Gastrocnemius medialis (tissue), 4 donors: ENCODE measurements around the gene NCBP2. TPM values are rescaled to one million over a fixed set of nuclear protein-coding genes. Genes with fewer than 3 reads are reported as not detected.

Experiments used
- ATAC-seq, 2 donors: fragments of 150-250 bp; one replicate each; pipeline ENCODE4 v1.9.1; 2016
- DNase-seq, 2 donors: peaks; one replicate each; pipeline ENCODE4 v3.0.0-alpha.2; 2019
- H3K27ac ChIP-seq, 4 donors: fragments of 200-600 bp; sonication (generic); 1 replicate in 1 of 4; 2 replicates in 3 of 4; pipeline ENCODE4 v1.5.1; 2016 to 2018; ENCODE audit warnings: mild to moderate bottlenecking in 2 of 4, moderate library complexity in 1 of 4
- H3K27me3 ChIP-seq, 3 donors: fragments of 200-600 bp; sonication (generic) in 2 of 3; 1 replicate in 1 of 3; 2 replicates in 2 of 3; pipeline versions ENCODE4 v1.5.1 to v1.6.0; 2016 to 2019; ENCODE audit warnings: mild to moderate bottlenecking in 1 of 3, moderate library complexity in 1 of 3
- H3K36me3 ChIP-seq, 2 donors: fragments of 200-600 bp; sonication (generic) in 1 of 2; one replicate each; pipeline ENCODE4 v1.5.1; 2017 to 2018
- H3K4me1 ChIP-seq, 2 donors: fragments of 200-600 bp; sonication (generic) in 1 of 2; one replicate each; pipeline ENCODE4 v1.5.1; 2016 to 2017; ENCODE audit warnings: mild to moderate bottlenecking in 2 of 2
- H3K4me3 ChIP-seq, 4 donors: fragments of 200-600 bp; sonication (generic) in 3 of 4; 1 replicate in 1 of 4; 2 replicates in 3 of 4; pipeline ENCODE4 v1.5.1; 2016 to 2019; ENCODE audit warnings: mild to moderate bottlenecking in 2 of 4
- H3K9me3 ChIP-seq, 3 donors: fragments of 200-600 bp; sonication (generic) in 2 of 3; 1 replicate in 1 of 3; 2 replicates in 2 of 3; pipeline ENCODE4 v1.5.1; 2016 to 2019
- POLR2A ChIP-seq, 2 donors: fragments of 450-650 bp; IDR thresholded peaks; one replicate each; pipeline ENCODE4 v1.6.1; 2017; ENCODE audit warnings: antibody characterized with exemption in 2 of 2, mild to moderate bottlenecking in 2 of 2, moderate library complexity in 2 of 2
- in situ Hi-C, 4 donors: fragments of 200-750 bp; cut with MboI; loops; one replicate each; pipeline versions ENCODE4 v1.15.0 to v1.8.0; 2017; ENCODE audit warnings: low sequenced_read_pairs in 4 of 4
- intact Hi-C: fragments of 100-400 bp; cut with DNase I; formaldehyde crosslinking; loops from one replicate; pipeline ENCODE4 v1.15.1; 2023; ENCODE audit warnings: low total_unique reads
- total RNA-seq, 4 donors: library from RNA; depleted of rRNA; stranded (reverse); fragments of >200 nt; gene quantifications; one replicate each; pipeline versions ENCODE4 v1.1.0 to v1.2.3, GENCODE V29; 2016
- TF ChIP-seq, protein P1 (sequence below), 5 experiments: fragments of 450-650 bp in 3 of 5; fragments of 200-600 bp in 2 of 5; sonication (generic) in 2 of 5; IDR thresholded peaks in 4 of 5; conservative IDR thresholded peaks in 1 of 5; 1 replicate in 4 of 5; 2 replicates in 1 of 5; pipeline ENCODE4 v1.5.1; 2016 to 2019; ENCODE audit warnings: antibody characterized with exemption in 5 of 5, mild to moderate bottlenecking in 3 of 5, moderate library complexity in 3 of 5

NCBP2 gene
- total RNA-seq, 4 donors from 2014 or later: 23.4 to 29.9 (median 27.5) TPM

DNA sequence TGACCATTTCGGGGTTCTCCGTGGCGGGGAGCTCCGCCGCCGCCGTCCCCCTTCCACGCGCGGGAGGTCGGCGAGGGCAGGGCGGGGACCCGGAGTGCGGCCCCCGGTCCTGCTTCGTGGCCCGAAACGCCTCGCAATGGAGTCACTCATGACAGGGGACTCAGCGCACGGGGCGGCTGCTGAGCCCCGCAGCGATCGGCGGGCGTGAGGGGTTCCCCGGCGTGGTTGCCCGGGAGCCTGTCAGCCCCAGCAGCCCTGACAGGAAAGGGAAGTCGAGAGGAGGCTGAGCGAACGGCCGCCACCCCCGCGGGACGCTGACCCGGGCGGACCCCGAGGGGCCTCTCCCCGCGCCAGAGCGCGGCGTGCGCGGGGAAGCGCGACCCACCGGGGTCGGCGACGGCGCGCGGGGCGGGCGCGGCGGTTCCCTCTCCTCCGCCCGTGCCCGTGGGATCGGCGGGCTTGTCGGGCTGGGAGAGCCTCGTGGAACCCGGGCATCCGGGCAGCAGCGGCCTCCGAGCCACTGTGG is 26.9 kb upstream of the NCBP2 start:
- intact Hi-C loops (loop anchor here (1.0 kb wide), 1 partner anchor 27 kb away; the partner anchor contains the start of gene NCBP2), in situ Hi-C loops (loop anchor here in 2 of 4 donors (10.0 to 25.0 kb wide), 2 partner anchors 107 to 134 kb away; partner anchors contain the start of gene SENP5 (in 1 of the 2))
- TF ChIP-seq POLR2A (IDR thresholded peaks at IDR 0.05): no peak
- TF ChIP-seq, protein P1, sequence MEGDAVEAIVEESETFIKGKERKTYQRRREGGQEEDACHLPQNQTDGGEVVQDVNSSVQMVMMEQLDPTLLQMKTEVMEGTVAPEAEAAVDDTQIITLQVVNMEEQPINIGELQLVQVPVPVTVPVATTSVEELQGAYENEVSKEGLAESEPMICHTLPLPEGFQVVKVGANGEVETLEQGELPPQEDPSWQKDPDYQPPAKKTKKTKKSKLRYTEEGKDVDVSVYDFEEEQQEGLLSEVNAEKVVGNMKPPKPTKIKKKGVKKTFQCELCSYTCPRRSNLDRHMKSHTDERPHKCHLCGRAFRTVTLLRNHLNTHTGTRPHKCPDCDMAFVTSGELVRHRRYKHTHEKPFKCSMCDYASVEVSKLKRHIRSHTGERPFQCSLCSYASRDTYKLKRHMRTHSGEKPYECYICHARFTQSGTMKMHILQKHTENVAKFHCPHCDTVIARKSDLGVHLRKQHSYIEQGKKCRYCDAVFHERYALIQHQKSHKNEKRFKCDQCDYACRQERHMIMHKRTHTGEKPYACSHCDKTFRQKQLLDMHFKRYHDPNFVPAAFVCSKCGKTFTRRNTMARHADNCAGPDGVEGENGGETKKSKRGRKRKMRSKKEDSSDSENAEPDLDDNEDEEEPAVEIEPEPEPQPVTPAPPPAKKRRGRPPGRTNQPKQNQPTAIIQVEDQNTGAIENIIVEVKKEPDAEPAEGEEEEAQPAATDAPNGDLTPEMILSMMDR (IDR thresholded peaks at IDR 0.05 in 4 of 5, conservative IDR thresholded peaks at IDR 0.05 in 1 of 5): no peak
- peak overlapping the region; percentile 78 to 97 (median 88) for H3K4me3 ChIP-seq
- no peaks in the 10 kb centered on the region for H3K27me3 ChIP-seq
- no peaks in the 10 kb centered on the region for H3K36me3 ChIP-seq
- no peaks in the 10 kb centered on the region for H3K9me3 ChIP-seq
- ATAC-seq (peak; percentile 42 to 60), DNase-seq (no peak)
- peaks cover 0 to 9% of the 10 kb centered on the region in 2 donors for H3K4me1 ChIP-seq
- peak overlapping the region; percentile 74 to 78 (median 77) for H3K27ac ChIP-seq

DNA sequence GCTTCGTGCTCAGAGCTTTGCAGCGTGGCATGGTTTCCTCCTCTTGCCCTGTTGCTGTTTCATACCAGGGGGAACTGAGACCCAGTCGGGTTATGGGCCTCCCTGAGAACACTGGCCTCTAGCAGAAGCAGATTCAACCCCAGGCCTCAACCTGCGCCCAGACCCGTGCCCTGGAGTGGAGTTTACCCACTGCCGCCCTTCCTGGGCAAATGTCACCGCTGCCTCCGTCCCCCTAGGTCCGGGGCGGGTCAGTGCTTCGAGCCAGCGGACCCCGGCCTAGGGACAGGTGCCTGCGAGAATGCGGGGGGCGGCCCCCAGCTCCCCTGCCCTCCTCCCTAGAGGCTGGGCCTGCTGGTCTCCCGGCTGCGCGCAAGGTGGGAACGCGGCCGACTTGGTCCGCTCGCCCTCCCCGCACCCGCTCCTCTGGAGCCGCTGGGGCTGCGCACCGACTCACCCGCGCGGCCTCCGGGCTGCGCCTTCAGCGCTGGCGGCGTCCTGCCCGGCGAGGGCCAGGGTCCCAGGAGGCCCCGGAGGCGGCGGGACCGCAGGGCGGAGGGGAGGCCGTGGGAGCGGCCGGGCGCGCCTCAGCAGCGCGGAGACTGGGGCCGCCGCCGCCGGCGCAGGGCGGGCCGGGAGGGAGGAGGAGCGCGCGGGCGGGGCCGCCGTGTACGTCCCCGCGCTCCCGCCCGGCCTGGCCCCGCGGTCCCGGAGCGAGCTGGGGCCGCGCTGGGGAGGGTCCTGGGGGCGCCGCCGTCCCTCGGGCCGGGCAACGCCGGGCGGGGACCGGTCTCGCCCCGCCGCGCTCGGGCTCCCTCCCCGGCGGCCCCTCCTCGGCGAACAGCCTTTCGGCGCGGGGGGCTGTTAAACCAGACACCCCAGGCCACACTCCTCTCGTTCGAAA is 26.2 kb upstream of the NCBP2 start, which contains the start of gene PIGZ:
Gene PIGZ, minus strand, starts transcription at position 601 of the 901 bp plus-strand sequence. CDS start 16,802 bp downstream, outside the sequence.
- Histone ChIP-seq H3K27ac (peak within 1 kb of the TSS; percentile 74 to 78 (median 77)), H3K9me3 (no peaks in the 10 kb centered on the region), H3K4me1 (peaks cover 0 to 9% of the 10 kb centered on the region in 2 donors), H3K4me3 (peak within 1 kb of the TSS; percentile 78 to 97 (median 88)), H3K36me3 (no peaks in the 10 kb centered on the region), H3K27me3 (no peaks in the 10 kb centered on the region)
- no peak for DNase-seq
- TF ChIP-seq POLR2A (IDR thresholded peaks at IDR 0.05): peak; percentile 40 to 50
- TF ChIP-seq, protein P1 (IDR thresholded peaks at IDR 0.05 in 4 of 5, conservative IDR thresholded peaks at IDR 0.05 in 1 of 5): no peak
- intact Hi-C loops: loop anchor here (1.0 kb wide), 1 partner anchor 26 kb away; the partner anchor contains the start of gene NCBP2
- in situ Hi-C loops: loop anchor here in 2 of 4 donors (10.0 to 25.0 kb wide), 2 partner anchors 106 to 134 kb away; partner anchors contain the start of gene SENP5 (in 1 of the 2)
- ATAC-seq: peak; percentile 74 to 75

DNA sequence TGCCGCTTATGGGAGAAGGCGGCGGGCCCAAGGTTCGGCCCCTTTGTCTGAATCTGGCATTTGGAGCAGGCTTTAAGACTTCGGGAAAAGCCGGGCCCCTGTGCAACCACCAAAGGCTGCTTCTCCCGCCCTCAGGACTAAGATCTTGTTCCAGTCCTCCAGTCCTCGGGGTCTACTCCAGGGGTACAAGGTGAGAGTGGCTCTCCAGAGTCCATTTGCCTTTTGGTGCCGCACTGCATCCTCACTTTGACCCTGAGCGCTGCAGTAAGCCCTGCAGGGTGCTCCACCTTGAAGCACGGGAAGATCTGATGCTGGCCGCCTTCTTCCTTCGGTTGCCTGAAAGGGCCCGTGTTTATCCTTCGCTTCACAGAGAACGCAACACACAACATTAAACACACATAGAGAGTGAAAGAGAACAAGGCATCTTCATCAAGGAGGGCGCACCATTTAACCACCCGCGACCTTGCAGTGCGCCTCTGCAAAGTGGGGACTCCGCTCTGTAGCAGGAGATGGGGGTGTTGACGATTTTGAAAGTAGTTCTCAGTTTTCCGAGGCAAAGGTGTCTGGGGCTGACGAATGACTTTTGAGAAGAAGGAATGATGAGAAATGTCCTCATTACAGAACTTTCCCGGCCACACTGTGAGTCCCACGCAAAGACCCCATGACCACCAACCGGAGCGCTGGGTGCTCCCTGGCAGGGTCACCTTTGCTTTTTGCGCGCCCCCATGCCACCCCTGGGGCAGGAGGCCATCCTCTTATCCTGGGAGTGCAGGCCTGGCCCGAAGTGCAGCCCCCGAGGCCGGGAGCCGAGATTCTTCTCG is 25.3 kb upstream of the NCBP2 start:
- Histone ChIP-seq H3K4me3 (peak overlapping the region; percentile 69 to 86 (median 78)), H3K27ac (peak overlapping the region in 3 of 4 donors; percentile 44 to 74 (median 56)), H3K4me1 (peaks cover 0 to 9% of the 10 kb centered on the region in 2 donors), H3K27me3 (no peaks in the 10 kb centered on the region), H3K9me3 (no peaks in the 10 kb centered on the region), H3K36me3 (no peaks in the 10 kb centered on the region)
- DNase-seq: no peak
- intact Hi-C loops (no loop called here), in situ Hi-C loops (loop anchor here in 2 of 4 donors (10.0 to 25.0 kb wide), 2 partner anchors 105 to 133 kb away; partner anchors contain the start of gene SENP5 (in 1 of the 2))
- no peak for ATAC-seq
- TF ChIP-seq, protein P1 (IDR thresholded peaks at IDR 0.05 in 4 of 5, conservative IDR thresholded peaks at IDR 0.05 in 1 of 5): no peak
- TF ChIP-seq POLR2A (IDR thresholded peaks at IDR 0.05): no peak
